AG09309 (cell line): ENCODE results near the gene H6PD.
A peak's percentile ranks its signal among the peaks of the same experiment; 100 is the strongest.

ENCODE experiments used
- DNase-seq: peaks from one replicate; pipeline ENCODE4 v3.0.0-alpha.2; 2010; ENCODE audit warnings: low read depth
- H3K4me3 ChIP-seq: 2 replicates; pipeline ENCODE4 v1.5.1; 2011; ENCODE audit warnings: mild to moderate bottlenecking, low read depth, low read length, moderate library complexity; ENCODE audit not compliant: control insufficient read depth
- TF ChIP-seq, protein P1 (sequence below): IDR thresholded peaks from 2 replicates; pipeline ENCODE4 v1.5.1; 2011; ENCODE audit warnings: mild to moderate bottlenecking, low read depth, low read length, inconsistent platforms; ENCODE audit not compliant: insufficient read depth, control insufficient read depth; ENCODE audit errors: missing control alignments

H6PD gene

DNA sequence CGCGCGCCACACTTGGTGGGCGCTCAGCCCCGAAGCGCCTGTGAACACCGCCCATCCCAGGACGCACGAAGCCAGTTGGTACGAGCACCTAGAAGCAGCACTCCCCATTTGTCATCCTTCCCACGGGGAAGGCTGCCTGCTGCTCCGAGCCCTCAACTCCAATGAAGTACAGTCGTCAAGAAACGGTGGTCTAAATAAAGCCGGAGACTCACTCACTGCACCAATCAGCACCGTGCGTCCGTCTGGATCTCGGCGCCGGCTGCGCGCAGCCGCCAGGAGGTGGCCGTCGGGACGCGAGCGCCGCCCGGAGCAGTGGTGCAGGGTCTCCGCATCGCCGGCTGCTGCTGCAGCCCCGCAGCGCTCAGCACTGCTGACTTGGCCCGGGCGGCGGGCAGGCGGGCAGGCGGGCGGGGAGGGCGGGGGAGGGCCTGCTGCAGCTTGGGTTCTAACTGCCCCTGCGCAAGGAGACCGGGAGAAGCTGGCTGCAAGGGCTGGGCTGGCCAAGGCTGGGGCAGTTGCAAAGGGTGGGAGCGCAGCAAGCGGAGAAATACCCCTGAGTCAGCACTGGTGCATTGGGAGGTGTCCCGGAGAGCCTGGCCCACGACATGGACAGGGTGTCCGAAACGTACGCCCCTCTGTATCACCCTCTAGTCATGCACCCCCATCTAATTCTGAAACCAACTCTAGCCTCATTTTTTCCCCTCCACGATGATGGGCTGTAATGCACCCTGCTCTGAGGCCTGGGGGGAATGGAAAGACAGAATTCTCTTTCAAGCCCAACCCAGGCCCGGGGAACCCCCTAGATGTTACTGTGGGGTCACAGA, 35.8 kb upstream of the H6PD start:
- TF ChIP-seq, protein P1, sequence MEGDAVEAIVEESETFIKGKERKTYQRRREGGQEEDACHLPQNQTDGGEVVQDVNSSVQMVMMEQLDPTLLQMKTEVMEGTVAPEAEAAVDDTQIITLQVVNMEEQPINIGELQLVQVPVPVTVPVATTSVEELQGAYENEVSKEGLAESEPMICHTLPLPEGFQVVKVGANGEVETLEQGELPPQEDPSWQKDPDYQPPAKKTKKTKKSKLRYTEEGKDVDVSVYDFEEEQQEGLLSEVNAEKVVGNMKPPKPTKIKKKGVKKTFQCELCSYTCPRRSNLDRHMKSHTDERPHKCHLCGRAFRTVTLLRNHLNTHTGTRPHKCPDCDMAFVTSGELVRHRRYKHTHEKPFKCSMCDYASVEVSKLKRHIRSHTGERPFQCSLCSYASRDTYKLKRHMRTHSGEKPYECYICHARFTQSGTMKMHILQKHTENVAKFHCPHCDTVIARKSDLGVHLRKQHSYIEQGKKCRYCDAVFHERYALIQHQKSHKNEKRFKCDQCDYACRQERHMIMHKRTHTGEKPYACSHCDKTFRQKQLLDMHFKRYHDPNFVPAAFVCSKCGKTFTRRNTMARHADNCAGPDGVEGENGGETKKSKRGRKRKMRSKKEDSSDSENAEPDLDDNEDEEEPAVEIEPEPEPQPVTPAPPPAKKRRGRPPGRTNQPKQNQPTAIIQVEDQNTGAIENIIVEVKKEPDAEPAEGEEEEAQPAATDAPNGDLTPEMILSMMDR = no peak
- DNase-seq = no peak
- peak overlapping the region; percentile 34 for H3K4me3 ChIP-seq

GRCh38 chr1:9200441-9200840, 34.1 kb upstream of the H6PD start:
- TF ChIP-seq, protein P1 = no peak
- H3K4me3 ChIP-seq = no peak overlapping the region
- DNase-seq = no peak

- peak overlapping the region; percentile 82 for H3K4me3 ChIP-seq
- DNase-seq = no peak
- TF ChIP-seq, protein P1 = no peak
Measured at GRCh38 chr1:9201401-9202239, 33.0 kb upstream of the H6PD start.

DNA sequence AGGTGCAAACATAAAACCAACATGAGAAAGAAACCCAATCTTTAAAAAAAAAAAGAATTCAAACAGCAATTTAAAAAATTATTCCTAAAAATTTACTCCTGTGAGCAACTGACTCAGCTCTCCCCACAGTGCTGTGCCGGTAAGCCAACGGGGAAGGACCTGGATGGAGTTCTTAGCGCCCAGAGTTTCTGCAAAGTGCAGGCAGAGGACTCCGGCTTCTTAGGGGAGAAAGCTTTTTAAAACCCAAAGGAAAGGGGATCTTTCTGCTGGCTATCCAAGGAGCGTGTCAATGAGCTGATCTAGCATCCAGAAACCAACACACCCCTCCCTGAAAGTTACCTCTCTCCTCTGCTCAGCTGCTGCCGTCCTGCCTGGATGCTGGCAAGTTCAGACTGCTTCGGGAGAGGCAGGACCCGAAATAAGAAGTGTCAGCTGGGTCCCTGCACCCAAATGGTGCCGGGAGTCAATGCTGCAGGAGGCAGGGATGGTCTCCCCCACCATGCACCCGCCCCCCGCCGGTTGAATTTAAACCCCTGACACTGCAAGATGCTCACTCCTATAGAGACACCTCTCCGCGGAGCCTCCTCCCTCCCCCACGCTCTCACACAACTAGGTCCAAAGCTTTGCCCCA, 32.2 kb upstream of the H6PD start:
- TF ChIP-seq, protein P1 = no peak
- DNase-seq = no peak
- peak overlapping the region; percentile 82 for H3K4me3 ChIP-seq

GRCh38 chr1:9203511-9203982, 31.0 kb upstream of the H6PD start:
- H3K4me3 ChIP-seq = no peak overlapping the region
- TF ChIP-seq, protein P1 = no peak

DNA sequence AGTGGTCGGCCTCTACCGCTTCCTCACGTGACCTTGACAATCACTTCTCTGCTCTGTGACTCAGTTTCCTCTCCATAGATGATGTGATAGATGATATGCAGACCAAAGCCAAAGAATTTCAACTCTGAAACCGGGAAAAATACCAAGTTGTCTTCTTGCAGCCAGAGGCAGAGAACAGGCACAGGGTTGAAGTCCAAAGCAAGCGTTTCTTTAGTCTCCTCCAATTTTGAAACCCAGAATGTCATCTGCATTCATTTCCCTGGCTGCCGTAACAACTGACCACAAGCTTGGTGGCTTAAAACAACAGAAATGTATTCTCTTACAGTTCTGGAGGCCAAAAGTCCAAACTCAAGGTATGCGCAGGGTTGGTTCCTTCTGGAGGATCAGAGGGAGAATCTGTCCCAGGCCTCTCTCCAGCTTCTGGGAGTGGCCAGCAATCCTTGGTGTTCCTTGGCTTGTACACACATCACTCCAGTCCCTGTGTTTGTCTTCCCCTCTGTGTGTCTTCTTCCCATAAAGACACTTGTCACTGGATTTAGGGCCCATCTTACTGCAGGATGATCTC, 30.3 kb upstream of the H6PD start:
- TF ChIP-seq, protein P1 = no peak
- no peak overlapping the region for H3K4me3 ChIP-seq
- no peak for DNase-seq

More at GRCh38 chr1:9203511-9203982, 31.0 kb upstream of the H6PD start:
- no peak for DNase-seq
